HepG2 (cell line): ENCODE data around the gene ATG4B. TPM values are rescaled to one million over a fixed set of nuclear protein-coding genes. Genes with fewer than 3 reads are reported as not detected.

ENCODE experiments used
- BRCA1 ChIP-seq: sonication (generic); formaldehyde crosslinking; IDR thresholded peaks from 2 replicates; pipeline ENCODE4 v1.4.0; 2020; ENCODE audit warnings: missing genetic modification reagents
- FOXA1 ChIP-seq, 2 experiments: fragments of 450-650 bp in 1 of 2; sonication (generic) in 1 of 2; formaldehyde crosslinking in 1 of 2; IDR thresholded peaks; 2 replicates each; pipeline versions ENCODE4 v1.4.0 to v1.6.1; 2016 to 2020; ENCODE audit warnings: missing genetic modification reagents in 1 of 2
- GATAD1 ChIP-seq: IDR thresholded peaks from 2 replicates; pipeline ENCODE4 v1.6.1; 2016; ENCODE audit warnings: missing genetic modification reagents, missing compliant biosample characterization
- LCORL ChIP-seq, 2 experiments: fragments of 450-650 bp in 1 of 2; sonication (generic) in 1 of 2; formaldehyde crosslinking in 1 of 2; IDR thresholded peaks; 2 replicates each; pipeline versions ENCODE4 v1.5.0 to v1.6.1; 2017 to 2020; ENCODE audit warnings: antibody characterized with exemption in 1 of 2, missing genetic modification reagents in 1 of 2
- SATB2 ChIP-seq: sonication (generic); formaldehyde crosslinking; IDR thresholded peaks from 2 replicates; pipeline ENCODE4 v1.5.0; 2020; ENCODE audit warnings: missing genetic modification reagents
- SETDB1 ChIP-seq: sonication (generic); formaldehyde crosslinking; IDR thresholded peaks from 2 replicates; pipeline ENCODE4 v1.5.1; 2020; ENCODE audit warnings: missing genetic modification reagents, mild to moderate bottlenecking, borderline replicate concordance
- SKI ChIP-seq: fragments of 450-650 bp; IDR thresholded peaks from one replicate; pipeline ENCODE4 v1.6.1; 2018; ENCODE audit warnings: mild to moderate bottlenecking; ENCODE audit not compliant: partially characterized antibody
- SMAD9 ChIP-seq: sonication (generic); formaldehyde crosslinking; IDR thresholded peaks from 2 replicates; pipeline ENCODE4 v1.5.1; 2020; ENCODE audit warnings: mild to moderate bottlenecking, missing genetic modification reagents
- SMYD3 ChIP-seq: sonication (generic); formaldehyde crosslinking; IDR thresholded peaks from 2 replicates; pipeline ENCODE4 v1.8.1; 2023; ENCODE audit warnings: mild to moderate bottlenecking, missing genetic modification reagents
- ZNF850 ChIP-seq: sonication (generic); formaldehyde crosslinking; conservative IDR thresholded peaks from 2 replicates; pipeline ENCODE4 v1.9.0; 2021; ENCODE audit warnings: mild to moderate bottlenecking, missing genetic modification reagents
- polyA plus RNA-seq, 8 experiments: library from polyadenylated mRNA; depleted of rRNA in 3 of 8; stranded (reverse) in 7 of 8; unstranded in 1 of 8; fragments of >200 nt; fragmentation: Illumina TruSeq in 4 of 8; extraction: Trizol in 4 of 8; gene quantifications; 2 replicates each; pipeline versions ENCODE4 v1.2.1 to v1.2.3, GENCODE V29; 2011 to 2016; ENCODE audit warnings: low read depth in 4 of 8, missing spikeins in 1 of 8, mixed read lengths in 1 of 8; ENCODE audit not compliant: insufficient read depth in 1 of 8
- total RNA-seq, 5 experiments: library from RNA; depleted of rRNA; stranded (reverse); fragments of >200 nt; fragmentation: Illumina TruSeq; extraction: Trizol; gene quantifications; 2 replicates each; pipeline ENCODE4 v1.2.3, GENCODE V29; 2016; ENCODE audit warnings: low read depth in 1 of 5
- TF ChIP-seq, protein P1 (sequence below): sonication (generic); formaldehyde crosslinking; IDR thresholded peaks from 2 replicates; pipeline ENCODE4 v1.4.0; 2020; ENCODE audit warnings: missing genetic modification reagents, borderline replicate concordance
- TF ChIP-seq, protein P2 (sequence below): sonication (generic); formaldehyde crosslinking; IDR thresholded peaks from 2 replicates; pipeline ENCODE4 v1.4.0; 2020; ENCODE audit warnings: missing genetic modification reagents
- TF ChIP-seq, protein P3 (sequence below): sonication (generic); formaldehyde crosslinking; IDR thresholded peaks from 2 replicates; pipeline ENCODE4 v1.4.0; 2020; ENCODE audit warnings: missing genetic modification reagents, low read depth, mild to moderate bottlenecking, borderline replicate concordance
- TF ChIP-seq, protein P4 (sequence below): sonication (generic); formaldehyde crosslinking; IDR thresholded peaks from 2 replicates; pipeline ENCODE4 v1.5.0; 2020; ENCODE audit warnings: mild to moderate bottlenecking, missing genetic modification reagents
- TF ChIP-seq, protein P5 (sequence below): sonication (generic); formaldehyde crosslinking; IDR thresholded peaks from 2 replicates; pipeline ENCODE4 v1.9.0; 2021; ENCODE audit warnings: missing genetic modification reagents, borderline replicate concordance

The ATG4B gene
- total and polyA plus RNA-seq, 2 of the 13 experiments (the other 11 are each of a cell fraction or from before 2014, with no cell fraction given), result 95.5 to 239 TPM

DNA sequence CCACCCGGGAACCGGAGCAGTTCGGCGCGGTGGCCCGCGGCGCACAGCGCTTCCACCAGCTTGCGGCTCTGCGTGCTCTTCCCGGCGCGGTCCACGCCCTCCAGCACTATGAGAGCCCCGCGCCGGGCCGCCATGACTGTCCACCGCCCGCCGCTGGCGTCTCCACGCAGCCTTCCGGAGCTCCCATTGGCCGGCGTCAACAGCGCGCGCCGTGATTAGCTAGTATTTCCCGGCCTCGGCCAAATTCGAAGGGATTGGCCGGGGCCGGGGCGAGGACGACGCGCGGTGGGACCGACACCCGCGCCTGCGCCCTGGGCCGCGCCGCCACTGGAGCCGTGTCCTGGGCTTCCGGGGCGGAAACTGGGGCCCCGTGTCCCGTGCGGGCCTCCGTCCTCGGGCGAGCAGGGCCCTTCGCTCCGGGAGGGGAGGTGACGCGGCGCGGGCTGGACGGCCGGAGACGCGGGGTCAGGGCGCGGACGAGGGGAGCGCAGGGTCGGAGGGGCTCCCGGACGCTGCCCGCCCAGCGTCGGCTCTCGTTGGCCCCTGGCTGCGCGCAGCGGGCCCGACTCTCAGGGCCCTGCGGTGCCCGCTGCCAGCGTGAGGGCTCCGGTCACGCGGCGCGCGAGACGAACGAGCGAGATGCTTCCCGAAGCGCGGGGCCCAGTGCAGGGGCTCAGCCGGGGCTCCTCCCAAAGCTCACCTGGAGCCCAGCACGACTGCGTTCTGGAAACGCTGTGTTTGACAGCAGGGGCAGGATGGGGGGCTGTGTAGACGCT, 49.3 kb downstream of the ATG4B start, which contains the start of gene DTYMK (continued):
- TF ChIP-seq, protein P1, sequence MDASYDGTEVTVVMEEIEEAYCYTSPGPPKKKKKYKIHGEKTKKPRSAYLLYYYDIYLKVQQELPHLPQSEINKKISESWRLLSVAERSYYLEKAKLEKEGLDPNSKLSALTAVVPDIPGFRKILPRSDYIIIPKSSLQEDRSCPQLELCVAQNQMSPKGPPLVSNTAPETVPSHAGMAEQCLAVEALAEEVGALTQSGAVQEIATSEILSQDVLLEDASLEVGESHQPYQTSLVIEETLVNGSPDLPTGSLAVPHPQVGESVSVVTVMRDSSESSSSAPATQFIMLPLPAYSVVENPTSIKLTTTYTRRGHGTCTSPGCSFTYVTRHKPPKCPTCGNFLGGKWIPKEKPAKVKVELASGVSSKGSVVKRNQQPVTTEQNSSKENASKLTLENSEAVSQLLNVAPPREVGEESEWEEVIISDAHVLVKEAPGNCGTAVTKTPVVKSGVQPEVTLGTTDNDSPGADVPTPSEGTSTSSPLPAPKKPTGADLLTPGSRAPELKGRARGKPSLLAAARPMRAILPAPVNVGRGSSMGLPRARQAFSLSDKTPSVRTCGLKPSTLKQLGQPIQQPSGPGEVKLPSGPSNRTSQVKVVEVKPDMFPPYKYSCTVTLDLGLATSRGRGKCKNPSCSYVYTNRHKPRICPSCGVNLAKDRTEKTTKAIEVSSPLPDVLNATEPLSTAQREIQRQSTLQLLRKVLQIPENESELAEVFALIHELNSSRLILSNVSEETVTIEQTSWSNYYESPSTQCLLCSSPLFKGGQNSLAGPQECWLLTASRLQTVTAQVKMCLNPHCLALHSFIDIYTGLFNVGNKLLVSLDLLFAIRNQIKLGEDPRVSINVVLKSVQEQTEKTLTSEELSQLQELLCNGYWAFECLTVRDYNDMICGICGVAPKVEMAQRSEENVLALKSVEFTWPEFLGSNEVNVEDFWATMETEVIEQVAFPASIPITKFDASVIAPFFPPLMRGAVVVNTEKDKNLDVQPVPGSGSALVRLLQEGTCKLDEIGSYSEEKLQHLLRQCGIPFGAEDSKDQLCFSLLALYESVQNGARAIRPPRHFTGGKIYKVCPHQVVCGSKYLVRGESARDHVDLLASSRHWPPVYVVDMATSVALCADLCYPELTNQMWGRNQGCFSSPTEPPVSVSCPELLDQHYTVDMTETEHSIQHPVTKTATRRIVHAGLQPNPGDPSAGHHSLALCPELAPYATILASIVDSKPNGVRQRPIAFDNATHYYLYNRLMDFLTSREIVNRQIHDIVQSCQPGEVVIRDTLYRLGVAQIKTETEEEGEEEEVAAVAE (CRISPR knock-in tag), result peak; percentile 78; the same call in 1 of the 2 replicates
- TF ChIP-seq SKI, result peak; percentile 71
- no peak for TF ChIP-seq FOXA1 (IDR thresholded peaks at IDR 0.05)
- 0 out of 2 replicates have a peak, but pooled peaks have one; percentile 32 for TF ChIP-seq FOXA1 (CRISPR knock-in tag; IDR thresholded peaks at IDR 0.05)
- TF ChIP-seq, protein P2, sequence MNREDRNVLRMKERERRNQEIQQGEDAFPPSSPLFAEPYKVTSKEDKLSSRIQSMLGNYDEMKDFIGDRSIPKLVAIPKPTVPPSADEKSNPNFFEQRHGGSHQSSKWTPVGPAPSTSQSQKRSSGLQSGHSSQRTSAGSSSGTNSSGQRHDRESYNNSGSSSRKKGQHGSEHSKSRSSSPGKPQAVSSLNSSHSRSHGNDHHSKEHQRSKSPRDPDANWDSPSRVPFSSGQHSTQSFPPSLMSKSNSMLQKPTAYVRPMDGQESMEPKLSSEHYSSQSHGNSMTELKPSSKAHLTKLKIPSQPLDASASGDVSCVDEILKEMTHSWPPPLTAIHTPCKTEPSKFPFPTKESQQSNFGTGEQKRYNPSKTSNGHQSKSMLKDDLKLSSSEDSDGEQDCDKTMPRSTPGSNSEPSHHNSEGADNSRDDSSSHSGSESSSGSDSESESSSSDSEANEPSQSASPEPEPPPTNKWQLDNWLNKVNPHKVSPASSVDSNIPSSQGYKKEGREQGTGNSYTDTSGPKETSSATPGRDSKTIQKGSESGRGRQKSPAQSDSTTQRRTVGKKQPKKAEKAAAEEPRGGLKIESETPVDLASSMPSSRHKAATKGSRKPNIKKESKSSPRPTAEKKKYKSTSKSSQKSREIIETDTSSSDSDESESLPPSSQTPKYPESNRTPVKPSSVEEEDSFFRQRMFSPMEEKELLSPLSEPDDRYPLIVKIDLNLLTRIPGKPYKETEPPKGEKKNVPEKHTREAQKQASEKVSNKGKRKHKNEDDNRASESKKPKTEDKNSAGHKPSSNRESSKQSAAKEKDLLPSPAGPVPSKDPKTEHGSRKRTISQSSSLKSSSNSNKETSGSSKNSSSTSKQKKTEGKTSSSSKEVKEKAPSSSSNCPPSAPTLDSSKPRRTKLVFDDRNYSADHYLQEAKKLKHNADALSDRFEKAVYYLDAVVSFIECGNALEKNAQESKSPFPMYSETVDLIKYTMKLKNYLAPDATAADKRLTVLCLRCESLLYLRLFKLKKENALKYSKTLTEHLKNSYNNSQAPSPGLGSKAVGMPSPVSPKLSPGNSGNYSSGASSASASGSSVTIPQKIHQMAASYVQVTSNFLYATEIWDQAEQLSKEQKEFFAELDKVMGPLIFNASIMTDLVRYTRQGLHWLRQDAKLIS (CRISPR knock-in tag), result no peak
- TF ChIP-seq SETDB1, result no peak
- TF ChIP-seq SMAD9 (CRISPR knock-in tag), result peak; percentile 27; the same call in 1 of the 2 replicates
- peak; percentile 72; the same call in 1 of the 2 replicates for TF ChIP-seq ZNF850
- TF ChIP-seq, protein P3, sequence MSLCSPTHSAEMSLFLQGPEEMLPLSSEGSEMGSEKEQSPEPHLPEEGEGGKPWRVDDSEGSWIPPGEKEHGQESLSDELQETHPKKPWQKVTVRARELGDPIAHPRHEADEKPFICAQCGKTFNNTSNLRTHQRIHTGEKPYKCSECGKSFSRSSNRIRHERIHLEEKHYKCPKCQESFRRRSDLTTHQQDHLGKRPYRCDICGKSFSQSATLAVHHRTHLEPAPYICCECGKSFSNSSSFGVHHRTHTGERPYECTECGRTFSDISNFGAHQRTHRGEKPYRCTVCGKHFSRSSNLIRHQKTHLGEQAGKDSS (CRISPR knock-in tag), result peak; percentile 78
- peak; percentile 57 for TF ChIP-seq BRCA1 (CRISPR knock-in tag)
- TF ChIP-seq LCORL (IDR thresholded peaks at IDR 0.05), result no peak
- TF ChIP-seq LCORL (CRISPR knock-in tag; IDR thresholded peaks at IDR 0.05), result no peak; the same call in 1 of the 2 replicates
- TF ChIP-seq, protein P4, sequence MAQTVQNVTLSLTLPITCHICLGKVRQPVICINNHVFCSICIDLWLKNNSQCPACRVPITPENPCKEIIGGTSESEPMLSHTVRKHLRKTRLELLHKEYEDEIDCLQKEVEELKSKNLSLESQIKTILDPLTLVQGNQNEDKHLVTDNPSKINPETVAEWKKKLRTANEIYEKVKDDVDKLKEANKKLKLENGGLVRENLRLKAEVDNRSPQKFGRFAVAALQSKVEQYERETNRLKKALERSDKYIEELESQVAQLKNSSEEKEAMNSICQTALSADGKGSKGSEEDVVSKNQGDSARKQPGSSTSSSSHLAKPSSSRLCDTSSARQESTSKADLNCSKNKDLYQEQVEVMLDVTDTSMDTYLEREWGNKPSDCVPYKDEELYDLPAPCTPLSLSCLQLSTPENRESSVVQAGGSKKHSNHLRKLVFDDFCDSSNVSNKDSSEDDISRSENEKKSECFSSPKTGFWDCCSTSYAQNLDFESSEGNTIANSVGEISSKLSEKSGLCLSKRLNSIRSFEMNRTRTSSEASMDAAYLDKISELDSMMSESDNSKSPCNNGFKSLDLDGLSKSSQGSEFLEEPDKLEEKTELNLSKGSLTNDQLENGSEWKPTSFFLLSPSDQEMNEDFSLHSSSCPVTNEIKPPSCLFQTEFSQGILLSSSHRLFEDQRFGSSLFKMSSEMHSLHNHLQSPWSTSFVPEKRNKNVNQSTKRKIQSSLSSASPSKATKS (CRISPR knock-in tag), result no peak; the same call in 1 of the 2 replicates
- TF ChIP-seq SATB2, result peak; percentile 71; the same call in 1 of the 2 replicates
- TF ChIP-seq, protein P5, sequence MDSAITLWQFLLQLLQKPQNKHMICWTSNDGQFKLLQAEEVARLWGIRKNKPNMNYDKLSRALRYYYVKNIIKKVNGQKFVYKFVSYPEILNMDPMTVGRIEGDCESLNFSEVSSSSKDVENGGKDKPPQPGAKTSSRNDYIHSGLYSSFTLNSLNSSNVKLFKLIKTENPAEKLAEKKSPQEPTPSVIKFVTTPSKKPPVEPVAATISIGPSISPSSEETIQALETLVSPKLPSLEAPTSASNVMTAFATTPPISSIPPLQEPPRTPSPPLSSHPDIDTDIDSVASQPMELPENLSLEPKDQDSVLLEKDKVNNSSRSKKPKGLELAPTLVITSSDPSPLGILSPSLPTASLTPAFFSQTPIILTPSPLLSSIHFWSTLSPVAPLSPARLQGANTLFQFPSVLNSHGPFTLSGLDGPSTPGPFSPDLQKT (CRISPR knock-in tag), result peak; percentile 75; the same call in 1 of the 2 replicates
- peak; percentile 81 for TF ChIP-seq SMYD3 (CRISPR knock-in tag)
- peak; percentile 94 for TF ChIP-seq GATAD1
